GM12878 (cell line): ENCODE data around the gene AAGAB. TPM values are rescaled to one million over a fixed set of nuclear protein-coding genes. Genes with fewer than 3 reads are reported as not detected.
"Not testable (repeated sequence)": the region's sequence is repeated elsewhere in the genome, so short reads cannot be mapped to it uniquely, and the experiment has no call there.

Experiments used
- ATAC-seq: fragments of 200-7000 bp; cut with Tn5 transposase; 3 replicates; pipeline ENCODE4 v1.9.1; 2020; ENCODE audit warnings: mild to moderate bottlenecking, moderate library complexity
- BruUV-seq: library from RNA; stranded (reverse); fragments of 400-500 nt; replicated peaks from 2 replicates; lab custom pipeline; 2021; lab: Mats Ljungman, UMichigan
- CTCF ChIA-PET: fragments of 300-600 bp; sonication (Branson Sonifier 250); formaldehyde crosslinking; extraction: SDS; loops from one replicate; lab custom pipeline; 2021; ENCODE audit warnings: inconsistent platforms; lab: Yijun Ruan, JAX
- POLR2A ChIA-PET: fragments of 350-600 bp; formaldehyde crosslinking; extraction: SDS; loops from one replicate; lab custom pipeline; 2021; ENCODE audit warnings: inconsistent platforms; lab: Charles Lee
- RAD21 ChIA-PET: fragments of 300-600 bp; sonication (Branson Sonifier 250); formaldehyde crosslinking; loops from one replicate; lab custom pipeline; 2023; ENCODE audit warnings: antibody characterized with exemption; ENCODE audit not compliant: unreplicated experiment; lab: Charles Lee
- SMC1A ChIA-PET: fragments of 300-600 bp; sonication (Branson Sonifier 250); formaldehyde crosslinking; loops from one replicate; lab custom pipeline; 2023; ENCODE audit not compliant: unreplicated experiment, uncharacterized antibody; lab: Charles Lee
- DNase-seq: peaks from one replicate; pipeline ENCODE4 v3.0.0-alpha.2; 2011; ENCODE audit warnings: low read depth, low spot score
- FAIRE-seq: peaks from 3 replicates; lab custom pipeline; 2011; peaks lifted over from hg19 to GRCh38; lab: Jason Lieb, UNC
- H2AFZ ChIP-seq: 2 replicates; pipeline ENCODE4 v1.6.0; 2011; ENCODE audit warnings: low read depth, low read length, control low read depth; ENCODE audit not compliant: control insufficient read depth
- H3K27ac ChIP-seq: 2 replicates; pipeline ENCODE4 v1.5.1; 2011; ENCODE audit warnings: control low read depth; ENCODE audit not compliant: control insufficient read depth, insufficient read depth
- H3K27me3 ChIP-seq, 2 experiments: replicated peaks in 1 of 2; 2 replicates each; pipeline versions ENCODE4 v1.6.0 to v1.6.1; 2011; ENCODE audit warnings: low read length in 1 of 2; ENCODE audit not compliant: control insufficient read depth in 2 of 2, insufficient read depth in 2 of 2
- H3K36me3 ChIP-seq, 2 experiments: 2 replicates each; pipeline ENCODE4 v1.5.1; 2011; ENCODE audit warnings: low read length in 1 of 2; ENCODE audit not compliant: control insufficient read depth in 2 of 2, insufficient read depth in 2 of 2
- H3K4me1 ChIP-seq: 2 replicates; pipeline ENCODE4 v1.6.1; 2011; ENCODE audit warnings: mild to moderate bottlenecking, low read length, moderate library complexity, mixed read lengths; ENCODE audit not compliant: control insufficient read depth, insufficient read depth
- H3K4me2 ChIP-seq: 2 replicates; pipeline ENCODE4 v1.6.0; 2011; ENCODE audit warnings: control low read depth; ENCODE audit not compliant: control insufficient read depth, insufficient read depth
- H3K4me3 ChIP-seq: fragments of 200-600 bp; sonication (generic); 2 replicates; pipeline ENCODE4 v1.5.1; 2016
- H3K79me2 ChIP-seq: 2 replicates; pipeline ENCODE4 v1.6.0; 2011; ENCODE audit warnings: low read length; ENCODE audit not compliant: control insufficient read depth, insufficient read depth
- H3K9ac ChIP-seq: 2 replicates; pipeline ENCODE4 v1.8.0; 2011; ENCODE audit warnings: low read length, control low read depth, mixed read lengths; ENCODE audit not compliant: control insufficient read depth, insufficient read depth
- H3K9me3 ChIP-seq: replicated peaks from 3 replicates; pipeline ENCODE4 v1.5.1; 2011; ENCODE audit warnings: mild to moderate bottlenecking, low read length; ENCODE audit not compliant: control insufficient read depth, insufficient read depth
- H4K20me1 ChIP-seq: 2 replicates; pipeline ENCODE4 v1.6.0; 2011; ENCODE audit not compliant: control insufficient read depth, insufficient read depth
- FOXK2 ChIP-seq: fragments of 450-650 bp; IDR thresholded peaks from 2 replicates; pipeline ENCODE4 v1.6.1; 2017; ENCODE audit warnings: mild to moderate bottlenecking, moderate library complexity
- RB1 ChIP-seq: fragments of 450-650 bp; formaldehyde crosslinking; IDR thresholded peaks from 2 replicates; pipeline ENCODE4 v1.6.1; 2017; ENCODE audit warnings: mild to moderate bottlenecking, borderline replicate concordance
- TAF1 ChIP-seq: IDR thresholded peaks from 2 replicates; pipeline ENCODE4 v1.6.1; 2011; ENCODE audit warnings: mild to moderate bottlenecking, low read depth, low read length, borderline replicate concordance
- ZNF622 ChIP-seq: fragments of 450-650 bp; IDR thresholded peaks from 2 replicates; pipeline ENCODE4 v1.6.1; 2017; ENCODE audit warnings: mild to moderate bottlenecking, inconsistent platforms
- WGBS: methylation state at CpG from one replicate; pipeline ENCODE4 v1.1.6; 2016; ENCODE audit warnings: low lambda C conversion rate; ENCODE audit not compliant: insufficient replicate concordance, insufficient coverage; ENCODE audit errors: missing lambda C conversion rate; 5-methylcytosine and 5-hydroxymethylcytosine counted together
- in situ Hi-C: fragments of 300-500 bp; cut with MboI; formaldehyde crosslinking; loops from 9 replicates; pipeline ENCODE4 v1.14.3; 2018; ENCODE audit warnings: mixed read lengths
- intact Hi-C: fragments of 100-400 bp; cut with micrococcal nuclease; formaldehyde crosslinking; loops from one replicate; pipeline ENCODE4 v1.14.2; 2022; ENCODE audit not compliant: unreplicated experiment
- polyA plus RNA-seq, 11 experiments: library from polyadenylated mRNA; depleted of rRNA in 4 of 11; unstranded in 6 of 11; stranded (reverse) in 5 of 11; fragments of >200 nt; fragmentation: Nextera tagmentation in 4 of 11; fragmentation: Illumina TruSeq in 1 of 11; extraction: Ambion mirVana in 4 of 11; extraction: Trizol in 1 of 11; gene quantifications; 1 replicate in 1 of 11; 2 replicates in 10 of 11; pipeline versions ENCODE4 v1.2.1 to v1.2.3, GENCODE V29; 2011 to 2016; ENCODE audit warnings: inconsistent platforms in 2 of 11, missing spikeins in 2 of 11, low read depth in 1 of 11
- total RNA-seq, 4 experiments: library from RNA; depleted of rRNA in 3 of 4; stranded (reverse); fragments of >200 nt in 3 of 4; fragmentation: Illumina TruSeq in 1 of 4; extraction: Trizol in 1 of 4; gene quantifications; 2 replicates each; pipeline versions ENCODE4 v1.2.1 to v1.2.3, GENCODE V29; 2013 to 2021
- TF ChIP-seq, protein P1 (sequence below), 3 experiments: IDR thresholded peaks in 2 of 3; conservative IDR thresholded peaks in 1 of 3; 2 replicates each; pipeline ENCODE4 v1.5.1; 2011; ENCODE audit warnings: low read depth in 3 of 3, low read length in 3 of 3, mild to moderate bottlenecking in 3 of 3, control low read depth in 2 of 3, moderate library complexity in 2 of 3, inconsistent platforms in 1 of 3, mixed read lengths in 1 of 3; ENCODE audit not compliant: control insufficient read depth in 2 of 3, insufficient read depth in 1 of 3; ENCODE audit errors: extremely low read depth in 1 of 3
- TF ChIP-seq, protein P2 (sequence below): fragments of 450-650 bp; formaldehyde crosslinking; IDR thresholded peaks from 2 replicates; pipeline ENCODE4 v1.5.0; 2022; ENCODE audit warnings: mild to moderate bottlenecking, missing genetic modification characterization

Gene AAGAB
- total and polyA plus RNA-seq, 10 of the 15 experiments (the other 5 are each of a cell fraction or from before 2014, with no cell fraction given): 11.4 to 62.3 (median 38.0) TPM

DNA sequence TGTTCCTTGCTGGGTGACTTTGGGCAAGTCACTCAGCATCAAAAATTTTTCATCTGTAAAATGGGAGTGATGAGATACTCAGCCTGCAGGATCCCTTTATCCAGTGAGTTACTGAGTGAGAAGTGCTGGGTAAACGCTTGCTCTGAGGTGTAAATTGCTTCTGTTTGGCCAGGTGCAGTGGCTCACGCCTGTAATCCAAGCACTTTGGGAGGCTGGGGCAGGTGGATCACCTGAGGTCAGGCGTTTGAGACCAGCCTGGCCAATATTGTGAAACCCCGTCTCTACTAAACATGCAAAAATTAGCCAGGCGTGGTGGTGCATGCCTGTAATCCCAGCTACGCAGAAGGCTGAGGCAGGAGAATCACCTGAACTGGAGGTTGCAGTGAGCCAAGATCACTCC is 101.4 kb downstream of the AAGAB start:
- H3K27ac ChIP-seq, H3K4me2 ChIP-seq, H3K9me3 ChIP-seq, POLR2A ChIA-PET, RAD21 ChIA-PET, in situ Hi-C loops, H3K36me3 ChIP-seq, DNase-seq, ATAC-seq, FAIRE-seq, BruUV-seq, CTCF ChIA-PET, H3K4me3 ChIP-seq, H3K27me3 ChIP-seq, H4K20me1 ChIP-seq, H2AFZ ChIP-seq, intact Hi-C loops, H3K9ac ChIP-seq: not testable (repeated sequence)
- WGBS: 86% methylated on average over 6 of the region's 6 CpGs
- SMC1A ChIA-PET: interaction anchor here (2.1 kb wide), 1 partner anchor 13 kb away, joined by 6 read pairs; no protein-coding TSS in a partner anchor
- Histone ChIP-seq H3K79me2 (peaks cover 24% of the 10 kb centered on the region), H3K4me1 (peaks cover 17% of the 10 kb centered on the region)

DNA sequence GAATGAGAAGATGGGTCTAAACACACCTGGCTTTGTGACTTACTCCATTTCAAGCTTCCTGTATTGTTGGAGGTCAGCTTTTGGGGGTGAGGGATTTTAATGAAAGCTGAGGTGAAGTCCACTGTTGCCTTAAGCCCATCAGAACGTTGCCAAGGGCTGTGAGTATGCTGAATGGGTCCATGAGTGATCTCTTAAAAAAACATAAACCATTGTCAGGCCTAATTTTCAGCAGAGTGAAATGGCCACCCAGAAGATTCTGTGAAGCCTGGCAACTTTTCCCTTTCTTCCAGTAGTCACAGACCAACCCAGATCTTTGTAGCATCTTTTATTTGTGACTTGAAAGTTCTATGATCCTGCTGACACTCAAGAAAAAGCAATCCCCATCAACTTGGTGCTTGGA is 102.0 kb downstream of the AAGAB start:
- Histone ChIP-seq H3K9ac (no peak overlapping the region), H2AFZ (no peak overlapping the region)
- SMC1A ChIA-PET: interaction anchor here (0.9 to 2.1 kb wide), 4 partner anchors 9 to 51 kb away, joined by 3 to 6 read pairs (median 4); no protein-coding TSS in a partner anchor
- TF ChIP-seq, protein P1, sequence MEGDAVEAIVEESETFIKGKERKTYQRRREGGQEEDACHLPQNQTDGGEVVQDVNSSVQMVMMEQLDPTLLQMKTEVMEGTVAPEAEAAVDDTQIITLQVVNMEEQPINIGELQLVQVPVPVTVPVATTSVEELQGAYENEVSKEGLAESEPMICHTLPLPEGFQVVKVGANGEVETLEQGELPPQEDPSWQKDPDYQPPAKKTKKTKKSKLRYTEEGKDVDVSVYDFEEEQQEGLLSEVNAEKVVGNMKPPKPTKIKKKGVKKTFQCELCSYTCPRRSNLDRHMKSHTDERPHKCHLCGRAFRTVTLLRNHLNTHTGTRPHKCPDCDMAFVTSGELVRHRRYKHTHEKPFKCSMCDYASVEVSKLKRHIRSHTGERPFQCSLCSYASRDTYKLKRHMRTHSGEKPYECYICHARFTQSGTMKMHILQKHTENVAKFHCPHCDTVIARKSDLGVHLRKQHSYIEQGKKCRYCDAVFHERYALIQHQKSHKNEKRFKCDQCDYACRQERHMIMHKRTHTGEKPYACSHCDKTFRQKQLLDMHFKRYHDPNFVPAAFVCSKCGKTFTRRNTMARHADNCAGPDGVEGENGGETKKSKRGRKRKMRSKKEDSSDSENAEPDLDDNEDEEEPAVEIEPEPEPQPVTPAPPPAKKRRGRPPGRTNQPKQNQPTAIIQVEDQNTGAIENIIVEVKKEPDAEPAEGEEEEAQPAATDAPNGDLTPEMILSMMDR (IDR thresholded peaks at IDR 0.05 in 2 of 3, conservative IDR thresholded peaks at IDR 0.05 in 1 of 3; ENCODE audit: control insufficient read depth in 2 of 3, extremely low read depth in 1 of 3, insufficient read depth in 1 of 3, low read depth in 3 of 3, low read length in 3 of 3): no peak
- TF ChIP-seq, protein P2, sequence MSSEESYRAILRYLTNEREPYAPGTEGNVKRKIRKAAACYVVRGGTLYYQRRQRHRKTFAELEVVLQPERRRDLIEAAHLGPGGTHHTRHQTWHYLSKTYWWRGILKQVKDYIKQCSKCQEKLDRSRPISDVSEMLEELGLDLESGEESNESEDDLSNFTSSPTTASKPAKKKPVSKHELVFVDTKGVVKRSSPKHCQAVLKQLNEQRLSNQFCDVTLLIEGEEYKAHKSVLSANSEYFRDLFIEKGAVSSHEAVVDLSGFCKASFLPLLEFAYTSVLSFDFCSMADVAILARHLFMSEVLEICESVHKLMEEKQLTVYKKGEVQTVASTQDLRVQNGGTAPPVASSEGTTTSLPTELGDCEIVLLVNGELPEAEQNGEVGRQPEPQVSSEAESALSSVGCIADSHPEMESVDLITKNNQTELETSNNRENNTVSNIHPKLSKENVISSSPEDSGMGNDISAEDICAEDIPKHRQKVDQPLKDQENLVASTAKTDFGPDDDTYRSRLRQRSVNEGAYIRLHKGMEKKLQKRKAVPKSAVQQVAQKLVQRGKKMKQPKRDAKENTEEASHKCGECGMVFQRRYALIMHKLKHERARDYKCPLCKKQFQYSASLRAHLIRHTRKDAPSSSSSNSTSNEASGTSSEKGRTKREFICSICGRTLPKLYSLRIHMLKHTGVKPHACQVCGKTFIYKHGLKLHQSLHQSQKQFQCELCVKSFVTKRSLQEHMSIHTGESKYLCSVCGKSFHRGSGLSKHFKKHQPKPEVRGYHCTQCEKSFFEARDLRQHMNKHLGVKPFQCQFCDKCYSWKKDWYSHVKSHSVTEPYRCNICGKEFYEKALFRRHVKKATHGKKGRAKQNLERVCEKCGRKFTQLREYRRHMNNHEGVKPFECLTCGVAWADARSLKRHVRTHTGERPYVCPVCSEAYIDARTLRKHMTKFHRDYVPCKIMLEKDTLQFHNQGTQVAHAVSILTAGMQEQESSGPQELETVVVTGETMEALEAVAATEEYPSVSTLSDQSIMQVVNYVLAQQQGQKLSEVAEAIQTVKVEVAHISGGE (CRISPR knock-in tag): no peak
- TF ChIP-seq ZNF622: no peak
- no peak for TF ChIP-seq TAF1
- TF ChIP-seq FOXK2: no peak
- no peak for TF ChIP-seq RB1
- TF ChIP-seq, all 136 proteins: peak for 0
- no peaks in the 10 kb centered on the region; the same call in 1 of the 3 replicates for H3K9me3 ChIP-seq
- RAD21 ChIA-PET: interaction anchor here (1.6 kb wide), 1 partner anchor 62 kb away, joined by 3 read pairs; no protein-coding TSS in a partner anchor
- in situ Hi-C loops (no loop called here), intact Hi-C loops (no loop called here)
- POLR2A ChIA-PET: interaction anchor here (1.4 kb wide), 1 partner anchor 18 kb away, joined by 3 read pairs; no protein-coding TSS in a partner anchor
- CTCF ChIA-PET: no interaction called here
- BruUV-seq: no TSS peak
- H4K20me1 ChIP-seq: peaks cover 6% of the 10 kb centered on the region
- DNase-seq (no peak), FAIRE-seq (no peak), ATAC-seq (no peak)
- peaks cover 17% of the 10 kb centered on the region for H3K4me1 ChIP-seq
- no peaks in the 10 kb centered on the region for H3K27me3 ChIP-seq
- no peak overlapping the region for H3K4me3 ChIP-seq
- H3K27ac ChIP-seq: no peak overlapping the region
- WGBS: 100% methylated on average over 1 of the region's 1 CpG
- peaks cover 2% of the 10 kb centered on the region in 2 experiments for H3K36me3 ChIP-seq
- H3K79me2 ChIP-seq: peaks cover 27% of the 10 kb centered on the region
- H3K4me2 ChIP-seq: no peak overlapping the region
